ENCODE measurements around the gene HOXA7.

DNA sequence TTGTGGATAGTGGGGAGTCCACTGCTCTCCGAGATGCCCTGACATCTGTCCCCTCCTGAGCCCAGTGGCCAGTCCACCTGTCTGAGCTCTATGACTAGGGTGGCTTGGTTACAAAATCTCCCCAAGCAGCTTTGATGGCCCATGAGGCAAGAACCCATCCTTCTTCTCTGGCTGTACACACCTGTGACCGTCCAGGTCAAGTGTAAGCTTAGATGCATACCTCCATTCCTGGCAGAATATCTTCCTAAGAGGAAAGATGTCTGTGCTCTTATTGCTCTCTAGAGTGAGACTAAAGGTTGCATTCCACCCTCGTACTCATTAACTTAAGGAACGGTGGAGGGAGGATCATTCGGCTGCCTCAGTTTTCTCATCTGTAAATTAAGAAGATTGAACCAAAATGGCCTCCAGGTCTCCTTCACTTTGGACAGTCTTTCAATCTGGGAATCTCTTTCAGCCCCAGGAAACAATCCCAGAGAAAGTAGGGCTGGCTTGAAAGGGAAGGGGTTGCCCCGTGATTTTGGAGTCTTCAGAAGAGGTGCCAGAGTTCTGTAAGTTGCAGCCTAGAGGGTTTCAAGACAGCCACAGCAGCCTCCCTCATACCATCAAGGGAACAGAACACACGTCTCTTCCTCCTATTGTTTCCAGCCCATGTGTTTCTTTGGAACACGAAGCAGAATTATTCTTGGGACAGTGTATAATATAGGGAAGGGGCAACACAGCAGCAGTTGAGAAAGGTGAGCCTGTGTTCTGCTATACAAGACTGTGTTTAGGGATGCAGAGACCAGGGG lies 31.4 kb downstream of the HOXA7 start:
- TF ChIP-seq POLR2AphosphoS5 (IDR thresholded peaks at IDR 0.05; ENCODE audit: low read depth, low read length) = no peak
- no peak for TF ChIP-seq POLR2A (IDR thresholded peaks at IDR 0.05; ENCODE audit: low read depth, low read length)
